Epidermal melanocyte (primary cell): ENCODE results near the gene SLX4.
"Not testable (repeated sequence)": the region's sequence is repeated elsewhere in the genome, so short reads cannot be mapped to it uniquely, and the experiment has no call there.

Source experiments
- DNase-seq: peaks from one replicate; pipeline ENCODE4 v3.0.0; 2011; ENCODE audit warnings: low spot score; ENCODE audit not compliant: insufficient read length

The SLX4 gene, protein sequence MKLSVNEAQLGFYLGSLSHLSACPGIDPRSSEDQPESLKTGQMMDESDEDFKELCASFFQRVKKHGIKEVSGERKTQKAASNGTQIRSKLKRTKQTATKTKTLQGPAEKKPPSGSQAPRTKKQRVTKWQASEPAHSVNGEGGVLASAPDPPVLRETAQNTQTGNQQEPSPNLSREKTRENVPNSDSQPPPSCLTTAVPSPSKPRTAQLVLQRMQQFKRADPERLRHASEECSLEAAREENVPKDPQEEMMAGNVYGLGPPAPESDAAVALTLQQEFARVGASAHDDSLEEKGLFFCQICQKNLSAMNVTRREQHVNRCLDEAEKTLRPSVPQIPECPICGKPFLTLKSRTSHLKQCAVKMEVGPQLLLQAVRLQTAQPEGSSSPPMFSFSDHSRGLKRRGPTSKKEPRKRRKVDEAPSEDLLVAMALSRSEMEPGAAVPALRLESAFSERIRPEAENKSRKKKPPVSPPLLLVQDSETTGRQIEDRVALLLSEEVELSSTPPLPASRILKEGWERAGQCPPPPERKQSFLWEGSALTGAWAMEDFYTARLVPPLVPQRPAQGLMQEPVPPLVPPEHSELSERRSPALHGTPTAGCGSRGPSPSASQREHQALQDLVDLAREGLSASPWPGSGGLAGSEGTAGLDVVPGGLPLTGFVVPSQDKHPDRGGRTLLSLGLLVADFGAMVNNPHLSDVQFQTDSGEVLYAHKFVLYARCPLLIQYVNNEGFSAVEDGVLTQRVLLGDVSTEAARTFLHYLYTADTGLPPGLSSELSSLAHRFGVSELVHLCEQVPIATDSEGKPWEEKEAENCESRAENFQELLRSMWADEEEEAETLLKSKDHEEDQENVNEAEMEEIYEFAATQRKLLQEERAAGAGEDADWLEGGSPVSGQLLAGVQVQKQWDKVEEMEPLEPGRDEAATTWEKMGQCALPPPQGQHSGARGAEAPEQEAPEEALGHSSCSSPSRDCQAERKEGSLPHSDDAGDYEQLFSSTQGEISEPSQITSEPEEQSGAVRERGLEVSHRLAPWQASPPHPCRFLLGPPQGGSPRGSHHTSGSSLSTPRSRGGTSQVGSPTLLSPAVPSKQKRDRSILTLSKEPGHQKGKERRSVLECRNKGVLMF (N-terminal part only)

GRCh38 chr16:3611146-3611975 lies at the start of gene SLX4:
Gene SLX4, minus strand, starts transcription at chr16:3611606. Its CDS starts 2,642 bp downstream, at chr16:3608964.
- DNase-seq, result peak; percentile 97

- no peak for DNase-seq
These were observed 47.8 kb upstream of the SLX4 start for GRCh38 chr16:3659251-3659650.

DNA sequence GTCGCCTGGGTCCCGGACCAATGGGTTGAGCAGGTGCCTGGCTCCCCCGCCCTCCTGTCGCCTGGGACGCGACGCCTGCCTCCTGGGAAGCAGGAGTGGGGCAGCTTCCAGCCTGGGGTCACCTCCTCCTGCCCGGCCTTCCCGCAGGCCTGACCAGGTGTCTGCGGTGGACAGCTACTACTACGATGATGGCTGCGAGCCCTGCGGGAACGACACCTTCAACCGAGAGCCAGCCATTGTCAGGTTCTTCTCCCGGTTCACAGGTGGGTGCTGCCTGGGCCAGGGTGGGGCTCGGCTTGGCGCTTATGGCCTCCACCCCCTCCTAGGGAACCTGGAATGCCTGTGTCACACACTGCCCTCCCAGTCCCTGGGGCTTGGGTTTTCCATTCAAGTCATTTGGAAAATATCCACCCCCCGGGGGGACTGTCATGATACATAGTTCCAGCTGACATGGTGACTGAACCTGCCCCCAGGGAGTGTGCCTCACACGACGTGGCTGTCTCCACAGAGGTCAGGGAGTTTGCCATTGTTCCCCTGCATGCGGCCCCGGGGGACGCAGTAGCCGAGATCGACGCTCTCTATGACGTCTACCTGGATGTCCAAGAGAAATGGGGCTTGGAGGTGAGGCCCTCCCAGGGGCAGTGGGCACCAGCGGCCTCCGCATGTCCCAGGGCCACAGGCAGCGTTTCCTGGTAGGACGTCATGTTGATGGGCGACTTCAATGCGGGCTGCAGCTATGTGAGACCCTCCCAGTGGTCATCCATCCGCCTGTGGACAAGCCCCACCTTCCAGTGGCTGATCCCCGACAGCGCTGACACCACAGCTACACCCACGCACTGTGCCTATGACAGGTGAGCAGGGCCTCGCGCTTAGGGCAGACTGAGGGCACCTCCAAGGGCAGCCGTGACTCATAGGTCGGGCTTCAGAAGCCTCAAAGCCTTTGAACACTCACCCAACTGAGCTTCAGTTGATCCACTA lies 45.4 kb upstream of the SLX4 start:
- no peak for DNase-seq

- DNase-seq, result not testable (repeated sequence)
These were observed 44.7 kb upstream of the SLX4 start for GRCh38 chr16:3656160-3656490.

GRCh38 chr16:3655396-3656159 lies 44.2 kb upstream of the SLX4 start:
- DNase-seq, result no peak

DNA sequence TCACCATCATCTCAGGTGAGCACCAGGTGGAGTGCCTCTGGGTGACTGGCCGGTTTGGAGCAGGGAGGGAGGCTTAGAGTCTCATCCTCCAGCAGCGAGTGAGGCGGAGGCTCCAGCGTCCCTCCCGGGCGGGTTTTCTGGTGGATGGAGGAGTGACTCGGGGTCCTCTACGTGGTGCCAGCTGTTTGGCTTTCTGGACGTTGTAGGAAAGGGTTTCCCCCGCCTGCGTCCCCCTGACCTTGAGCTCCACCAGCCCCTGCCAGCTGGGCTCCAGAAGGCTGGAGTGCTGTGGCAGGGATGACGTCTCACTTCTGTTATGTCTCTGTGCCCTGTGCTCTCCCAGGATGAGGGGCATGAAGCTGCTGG lies 43.6 kb upstream of the SLX4 start:
- no peak for DNase-seq

- no peak for DNase-seq
These were observed 43.0 kb upstream of the SLX4 start, which contains the start of gene DNASE1 for GRCh38 chr16:3654249-3654991. Gene DNASE1, plus strand, starts transcription at chr16:3654691. Its CDS starts 683 bp downstream, at chr16:3655374.

- DNase-seq, result no peak
These were observed 41.2 kb upstream of the SLX4 start for GRCh38 chr16:3652373-3653195.

DNA sequence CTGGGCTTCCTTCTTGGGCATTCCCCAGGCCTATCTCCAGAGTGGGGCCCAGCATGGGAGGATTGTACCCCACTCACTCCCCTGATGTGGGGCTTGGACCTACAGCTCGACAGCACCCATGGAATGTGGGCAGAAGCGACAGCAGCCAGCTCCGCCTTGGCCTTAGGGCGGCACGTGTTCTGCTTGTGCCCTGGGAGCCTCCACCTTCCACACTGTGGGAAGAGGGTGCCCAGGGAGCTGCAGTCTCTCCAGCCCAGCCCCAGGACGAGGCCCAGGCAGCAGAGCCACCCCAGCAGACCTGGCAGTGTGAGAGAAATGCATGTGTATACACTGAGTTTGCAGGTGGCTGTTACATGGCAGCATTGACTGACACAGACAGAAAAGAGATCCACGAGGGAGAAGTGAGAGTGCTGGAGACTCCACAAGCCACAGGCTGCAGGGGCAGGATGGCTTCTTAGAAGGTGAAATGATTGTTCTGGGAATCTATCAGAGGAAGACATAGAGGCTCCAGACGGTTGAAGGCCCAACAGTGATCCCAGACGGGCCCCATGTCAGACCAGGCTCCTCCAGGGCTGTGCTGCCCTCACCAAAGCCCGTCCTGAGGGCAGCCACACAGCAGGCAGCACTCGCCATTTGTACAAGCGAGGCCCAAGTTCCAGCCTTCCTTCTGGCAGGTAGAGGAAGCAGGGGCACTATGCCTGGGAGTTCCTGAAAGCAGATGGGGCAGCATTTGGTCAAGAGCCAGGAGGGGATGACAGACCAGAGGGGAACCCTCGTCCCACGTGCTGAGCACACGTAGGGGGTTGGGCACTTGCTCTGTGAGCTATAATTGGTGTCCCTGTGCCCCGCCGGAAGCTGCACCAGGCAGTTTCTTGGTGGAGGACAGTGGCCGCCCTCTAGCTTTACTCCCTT lies 40.3 kb upstream of the SLX4 start:
- DNase-seq, result no peak

- no peak for DNase-seq
These were observed 39.3 kb upstream of the SLX4 start for GRCh38 chr16:3650631-3651265.

DNA sequence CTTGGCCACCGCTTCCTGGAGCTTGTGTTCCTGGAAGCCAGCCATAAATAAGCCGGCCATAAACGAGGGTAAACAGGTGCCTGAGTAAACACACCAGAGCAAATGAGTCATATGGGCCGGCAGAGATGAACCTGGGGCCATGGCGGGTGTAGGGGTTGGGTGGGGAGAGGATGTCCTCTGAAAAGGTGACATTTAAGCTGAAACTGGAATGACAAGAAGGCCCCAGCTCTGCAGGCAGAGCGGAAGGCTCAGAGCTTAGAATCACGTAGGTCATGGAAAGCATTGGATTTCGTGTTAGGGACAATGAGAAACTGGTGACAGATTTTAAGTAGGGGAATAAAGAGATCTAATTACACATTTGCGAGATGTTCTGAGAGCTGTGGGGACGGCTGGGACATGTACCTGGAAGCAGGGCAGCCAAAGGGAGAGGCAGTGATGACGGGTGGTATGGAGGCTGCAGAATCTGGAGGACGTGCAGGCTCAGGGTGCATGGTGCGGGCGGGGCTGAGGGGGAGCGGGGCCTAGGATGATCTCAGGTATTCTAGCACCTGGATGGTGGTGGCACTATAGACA lies 35.0 kb upstream of the SLX4 start:
- DNase-seq, result no peak

- no peak for DNase-seq
These were observed 34.3 kb upstream of the SLX4 start for GRCh38 chr16:3645504-3646347.

DNA sequence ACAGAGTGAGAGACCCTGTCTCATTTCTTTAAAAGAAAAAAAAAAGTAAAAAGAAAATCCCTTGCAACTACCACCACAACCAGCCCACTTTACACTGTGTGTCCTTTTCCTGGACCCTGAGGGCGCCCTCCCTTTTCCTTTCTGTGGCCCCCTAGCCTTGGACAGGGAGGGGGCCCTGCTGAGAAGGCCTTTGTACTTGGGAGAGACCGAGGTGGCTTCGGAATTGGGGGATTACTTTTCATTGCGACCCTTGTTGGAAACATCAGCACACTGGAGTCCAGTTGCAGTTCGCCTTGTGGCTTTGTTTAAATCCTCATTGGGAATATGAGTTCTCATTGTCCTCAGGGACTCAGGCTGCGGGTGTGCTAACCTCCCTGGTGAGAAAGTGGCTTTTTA lies 33.7 kb upstream of the SLX4 start:
- DNase-seq, result no peak

DNA sequence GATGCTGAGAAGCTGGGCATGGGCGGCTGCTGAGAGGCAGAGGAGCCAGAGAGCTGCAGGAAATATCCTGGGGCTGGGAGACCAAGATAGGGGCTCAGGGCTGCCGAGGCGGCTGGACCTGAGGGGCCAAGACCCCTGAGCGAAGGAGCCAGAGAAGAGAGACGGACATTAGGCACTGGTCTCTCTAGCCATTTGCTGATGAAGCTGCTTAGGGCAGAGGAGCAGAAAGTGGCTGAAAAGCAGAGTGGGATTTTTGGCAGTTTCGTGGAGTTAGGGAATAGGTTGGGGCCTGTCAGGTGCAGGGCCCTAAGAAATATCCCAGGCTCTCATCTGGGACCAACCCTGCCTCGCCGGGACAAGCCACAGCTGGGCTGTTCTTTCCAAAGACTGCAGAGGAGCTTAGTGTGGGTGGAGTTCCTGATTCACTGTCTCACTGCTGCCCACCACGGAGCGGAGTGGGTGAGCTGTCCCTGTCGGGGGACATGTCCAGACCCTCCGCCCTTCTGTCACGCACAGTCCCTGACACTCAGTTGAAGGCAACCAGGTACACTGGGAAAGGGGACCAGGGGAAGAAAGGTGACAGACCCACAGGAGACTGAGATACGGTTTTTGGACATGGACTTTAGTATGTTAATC lies 31.8 kb upstream of the SLX4 start:
- DNase-seq, result no peak
